MCF 10A (cell line): ENCODE results near the gene GAGE12F. TPM values are rescaled to one million over a fixed set of nuclear protein-coding genes. Genes with fewer than 3 reads are reported as not detected.
"Not testable (repeated sequence)": the region's sequence is repeated elsewhere in the genome, so short reads cannot be mapped to it uniquely, and the experiment has no call there.

ENCODE experiments used
- BruUV-seq: library from RNA; stranded (reverse); fragments of 400-500 nt; replicated peaks from 2 replicates; lab custom pipeline; 2021; lab: Mats Ljungman, UMichigan
- CTCF ChIA-PET: fragments of 300-600 bp; sonication (Branson Sonifier 250); formaldehyde crosslinking; extraction: SDS; loops from one replicate; lab custom pipeline; 2021; ENCODE audit warnings: antibody characterized with exemption, inconsistent platforms; lab: Yijun Ruan, JAX
- POLR2A ChIA-PET: fragments of 300-600, 350-650 bp; sonication (Branson Sonifier 250); formaldehyde crosslinking; extraction: SDS; loops from one replicate; lab custom pipeline; 2020; ENCODE audit warnings: antibody characterized with exemption, inconsistent platforms; lab: Yijun Ruan, JAX
- DNase-seq: peaks from one replicate; pipeline ENCODE4 v3.0.0-alpha.2; 2018; ENCODE audit not compliant: unreplicated experiment
- H3K27ac Mint-ChIP-seq: one replicate; pipeline ENCODE4 v1.8.0; 2022; ENCODE audit warnings: mild to moderate bottlenecking, low read depth, mixed read lengths; ENCODE audit not compliant: unreplicated experiment
- H3K27me3 Mint-ChIP-seq: one replicate; pipeline ENCODE4 v1.8.0; 2022; ENCODE audit warnings: mixed read lengths; ENCODE audit not compliant: insufficient read depth, unreplicated experiment
- H3K36me3 Mint-ChIP-seq: one replicate; pipeline ENCODE4 v1.8.0; 2022; ENCODE audit warnings: mild to moderate bottlenecking, moderate library complexity, mixed read lengths; ENCODE audit not compliant: insufficient read depth, unreplicated experiment
- H3K4me1 Mint-ChIP-seq: one replicate; pipeline ENCODE4 v1.8.0; 2022; ENCODE audit warnings: mixed read lengths; ENCODE audit not compliant: insufficient read depth, unreplicated experiment
- H3K4me3 Mint-ChIP-seq: one replicate; pipeline ENCODE4 v1.8.0; 2022; ENCODE audit warnings: mild to moderate bottlenecking, moderate library complexity, mixed read lengths; ENCODE audit not compliant: unreplicated experiment
- H3K9me3 Mint-ChIP-seq: one replicate; pipeline ENCODE4 v1.8.0; 2022; ENCODE audit warnings: mixed read lengths; ENCODE audit not compliant: unreplicated experiment
- CTCF ChIP-seq: fragments of 200-600 bp; IDR thresholded peaks from one replicate; pipeline ENCODE4 v1.8.0; 2022; ENCODE audit warnings: antibody characterized with exemption, mild to moderate bottlenecking; ENCODE audit not compliant: unreplicated experiment
- intact Hi-C: fragments of 100-400 bp; cut with micrococcal nuclease; formaldehyde crosslinking; loops from 2 replicates; pipeline ENCODE4 v1.14.1; 2022
- total RNA-seq: library from RNA; stranded (reverse); gene quantifications from 2 replicates; pipeline ENCODE4 v1.2.3, GENCODE V29; 2022

The GAGE12F gene
- total RNA-seq, 1 experiment from 2014 or later: not detected

GRCh38 chrX:49589769-49590478, 29.3 kb downstream of the GAGE12F start:
- H3K27me3 Mint-ChIP-seq, H3K4me3 Mint-ChIP-seq, H3K4me1 Mint-ChIP-seq, POLR2A ChIA-PET, H3K9me3 Mint-ChIP-seq, H3K27ac Mint-ChIP-seq, CTCF ChIA-PET, H3K36me3 Mint-ChIP-seq, BruUV-seq, intact Hi-C loops, DNase-seq: not testable (repeated sequence)

- not testable (repeated sequence) for H3K4me3 Mint-ChIP-seq, H3K9me3 Mint-ChIP-seq
Observed at GRCh38 chrX:49590488-49590887, 29.8 kb downstream of the GAGE12F start.

GRCh38 chrX:49598720-49599119, 38.1 kb downstream of the GAGE12F start, which contains the start of gene GAGE1:
GAGE1 (plus strand) TSS chrX:49599020; CDS start chrX:49600175, 1,155 bp downstream.
- H3K27me3 Mint-ChIP-seq, DNase-seq, intact Hi-C loops, H3K9me3 Mint-ChIP-seq, CTCF ChIA-PET, BruUV-seq, POLR2A ChIA-PET, H3K4me1 Mint-ChIP-seq, H3K4me3 Mint-ChIP-seq, H3K27ac Mint-ChIP-seq, H3K36me3 Mint-ChIP-seq: not testable (repeated sequence)

More at GRCh38 chrX:49590488-49590887, 29.8 kb downstream of the GAGE12F start:
- BruUV-seq, intact Hi-C loops, H3K36me3 Mint-ChIP-seq, H3K4me1 Mint-ChIP-seq, DNase-seq, CTCF ChIA-PET, H3K27me3 Mint-ChIP-seq, POLR2A ChIA-PET, H3K27ac Mint-ChIP-seq: not testable (repeated sequence)

- no peak for TF ChIP-seq CTCF
- no TSS peak for BruUV-seq
- Mint-ChIP-seq H3K27me3 (peaks cover 13% of the 10 kb centered on the region), H3K4me1 (no peaks in the 10 kb centered on the region), H3K36me3 (no peaks in the 10 kb centered on the region), H3K27ac (no peak overlapping the region), H3K9me3 (peaks cover 8% of the 10 kb centered on the region), H3K4me3 (no peak overlapping the region)
- ChIA-PET POLR2A (no interaction called here), CTCF (no interaction called here)
- intact Hi-C loops: no loop called here
- DNase-seq: no peak
Observed at GRCh38 chrX:49610718-49611310, 50.2 kb downstream of the GAGE12F start.

Other genes with a start within 250 kb of the GAGE12F start
- not detected in 2 replicates for gene GAGE12J, start 238.8 kb upstream of the GAGE12F start, total RNA-seq
- gene GAGE13, start 229.3 kb upstream of the GAGE12F start, total RNA-seq: not detected in 2 replicates
- gene GAGE12C, start 28.7 kb upstream of the GAGE12F start, total RNA-seq: not detected in 2 replicates
- not detected in 2 replicates for gene GAGE12D, start 19.1 kb upstream of the GAGE12F start, total RNA-seq
- not detected in 2 replicates for gene GAGE12E, start 9.6 kb upstream of the GAGE12F start, total RNA-seq
- not detected in 2 replicates for gene GAGE12G, start 9.6 kb downstream of the GAGE12F start, total RNA-seq
- not detected in 2 replicates for gene GAGE12H, start 19.1 kb downstream of the GAGE12F start, total RNA-seq
- gene GAGE2A, start 28.7 kb downstream of the GAGE12F start, total RNA-seq: not detected in 2 replicates
- gene GAGE1, start 38.2 kb downstream of the GAGE12F start, total RNA-seq: not detected in 2 replicates
- gene PAGE1, start 135.1 kb downstream of the GAGE12F start, total RNA-seq: not detected in 2 replicates